K562 (cell line): ENCODE results near the gene LRRK1. TPM values are rescaled to one million over a fixed set of nuclear protein-coding genes. Genes with fewer than 3 reads are reported as not detected.

Experiments
- ATAC-seq: fragments of 200-7000 bp; cut with Tn5 transposase; 3 replicates; pipeline ENCODE4 v1.9.1; 2020; ENCODE audit warnings: moderate library complexity
- BruUV-seq: library from RNA; stranded (reverse); fragments of 400-500 nt; replicated peaks from 2 replicates; lab custom pipeline; 2021; lab: Mats Ljungman, UMichigan
- CTCF ChIA-PET: fragments of 300-600 bp; formaldehyde crosslinking; extraction: SDS; loops from one replicate; lab custom pipeline; 2021; ENCODE audit warnings: low intra/inter-chr PET ratio; lab: Yijun Ruan, JAX
- POLR2A ChIA-PET: fragments of 300-600, 350-650 bp; sonication (Branson Sonifier 250); formaldehyde crosslinking; extraction: SDS; loops from one replicate; lab custom pipeline; 2021; ENCODE audit warnings: antibody characterized with exemption, inconsistent platforms; lab: Yijun Ruan, JAX
- DNase-seq, 4 experiments: peaks; one replicate each; pipeline versions ENCODE4 v3.0.0 to v3.0.0-alpha.2; 2011 to 2018; ENCODE audit warnings: low spot score in 3 of 4, mixed read lengths in 3 of 4; ENCODE audit errors: extremely low read depth in 1 of 4
- FAIRE-seq: peaks from 2 replicates; lab custom pipeline; 2011; peaks lifted over from hg19 to GRCh38; lab: Jason Lieb, UNC
- H2AFZ ChIP-seq: 2 replicates; pipeline ENCODE4 v1.6.0; 2011; ENCODE audit warnings: low read depth, low read length, control low read depth, inconsistent platforms
- H3K27ac ChIP-seq: fragments of 200-600 bp; 3 replicates; pipeline ENCODE4 v1.8.0; 2011; ENCODE audit warnings: low read depth, mild to moderate bottlenecking, control low read depth, inconsistent platforms, low read length, moderate library complexity, mixed read lengths; ENCODE audit errors: extremely low read depth
- H3K27me3 ChIP-seq, 2 experiments: fragments of 300-600 bp in 1 of 2; 2 replicates in 1 of 2; 3 replicates in 1 of 2; pipeline versions ENCODE4 v1.6.0 to v1.8.0; 2011; ENCODE audit warnings: inconsistent platforms in 2 of 2, low read length in 2 of 2, mild to moderate bottlenecking in 1 of 2, mixed read lengths in 1 of 2, moderate library complexity in 1 of 2; ENCODE audit not compliant: control insufficient read depth in 2 of 2, insufficient read depth in 2 of 2
- H3K36me3 ChIP-seq: fragments of 300-600 bp; 3 replicates; pipeline ENCODE4 v1.8.0; 2011; ENCODE audit warnings: mild to moderate bottlenecking, low read length, inconsistent platforms; ENCODE audit not compliant: control insufficient read depth, insufficient read depth
- H3K4me1 ChIP-seq, 2 experiments: fragments of 200-600 bp in 1 of 2; replicated peaks in 1 of 2; 2 replicates in 1 of 2; 3 replicates in 1 of 2; pipeline versions ENCODE4 v1.5.1 to v1.8.0; 2011; ENCODE audit warnings: inconsistent platforms in 2 of 2, low read length in 2 of 2, mild to moderate bottlenecking in 1 of 2, mixed read lengths in 1 of 2, moderate library complexity in 1 of 2; ENCODE audit not compliant: control insufficient read depth in 2 of 2, insufficient read depth in 2 of 2
- H3K4me2 ChIP-seq: 2 replicates; pipeline ENCODE4 v1.6.1; 2011; ENCODE audit warnings: low read length, control low read depth, inconsistent platforms, mixed read lengths; ENCODE audit not compliant: insufficient read depth
- H3K4me3 ChIP-seq: fragments of 200-600 bp; sonication (generic), shearing (Covaris generic); 2 replicates; pipeline ENCODE4 v1.5.1; 2016; ENCODE audit warnings: control low read depth, inconsistent platforms
- H3K79me2 ChIP-seq: fragments of 200-600 bp; 3 replicates; pipeline ENCODE4 v1.8.0; 2011; ENCODE audit warnings: low read length, inconsistent platforms; ENCODE audit not compliant: control insufficient read depth, insufficient read depth
- H3K9ac ChIP-seq, 2 experiments: 2 replicates each; pipeline versions ENCODE4 v1.6.0 to v1.6.1; 2011; ENCODE audit warnings: low read depth in 2 of 2, low read length in 2 of 2, control low read depth in 1 of 2, inconsistent platforms in 1 of 2, mild to moderate bottlenecking in 1 of 2, mixed read lengths in 1 of 2; ENCODE audit not compliant: insufficient read depth in 1 of 2
- H3K9me1 ChIP-seq: one replicate; pipeline ENCODE4 v1.6.0; 2011; ENCODE audit warnings: inconsistent platforms, mild to moderate bottlenecking, low read length, moderate library complexity; ENCODE audit not compliant: control insufficient read depth, insufficient read depth
- H3K9me3 ChIP-seq: replicated peaks from 2 replicates; pipeline ENCODE4 v1.5.1; 2011; ENCODE audit warnings: low read depth, low read length, inconsistent platforms; ENCODE audit not compliant: control insufficient read depth, insufficient read depth
- H4K20me1 ChIP-seq: replicated peaks from 2 replicates; pipeline ENCODE4 v1.6.1; 2011; ENCODE audit warnings: low read length, inconsistent platforms, mixed read lengths; ENCODE audit not compliant: control insufficient read depth, insufficient read depth
- HDAC3 ChIP-seq: fragments of 450-650 bp; IDR thresholded peaks from 2 replicates; pipeline ENCODE4 v1.6.1; 2018; ENCODE audit warnings: borderline replicate concordance, mild to moderate bottlenecking, moderate library complexity; ENCODE audit not compliant: partially characterized antibody
- MLLT1 ChIP-seq, 2 experiments: fragments of 450-650 bp; IDR thresholded peaks; 2 replicates each; pipeline ENCODE4 v1.6.1; 2016
- PHF8 ChIP-seq: fragments of 200-600 bp; sonication (generic); IDR thresholded peaks from 2 replicates; pipeline ENCODE4 v1.6.1; 2012; ENCODE audit warnings: mixed run types, mild to moderate bottlenecking, inconsistent platforms, low read length, moderate library complexity, borderline replicate concordance
- SMARCB1 ChIP-seq: IDR thresholded peaks from 2 replicates; pipeline ENCODE4 v1.6.1; 2011; ENCODE audit warnings: improper control_type of control experiment, low read depth; ENCODE audit not compliant: insufficient read length
- SRSF7 ChIP-seq: fragments of 200-400 bp; formaldehyde crosslinking; optimal IDR thresholded peaks from 2 replicates; pipeline ENCODE3; 2017; ENCODE audit warnings: mild to moderate bottlenecking, low read depth, low read length
- STAT6 ChIP-seq: sonication (generic); formaldehyde crosslinking; IDR thresholded peaks from 2 replicates; pipeline ENCODE4 v1.8.1; 2023; ENCODE audit warnings: mild to moderate bottlenecking, missing genetic modification reagents
- ZNF609 ChIP-seq: sonication (generic); formaldehyde crosslinking; IDR thresholded peaks from 2 replicates; pipeline ENCODE4 v1.8.1; 2023; ENCODE audit warnings: missing genetic modification reagents, mild to moderate bottlenecking, borderline replicate concordance
- ZNF717 ChIP-seq: fragments of 250-450 bp; sonication (Bioruptor Pico); IDR thresholded peaks from 2 replicates; pipeline ENCODE4 v1.5.0; 2021
- WGBS: fragments of 100-300 bp; shearing (Covaris generic); methylation state at CpG from one replicate; pipeline ENCODE4 v1.1.6; 2016; ENCODE audit warnings: low coverage, mixed read lengths; ENCODE audit not compliant: insufficient coverage; ENCODE audit errors: missing lambda C conversion rate; 5-methylcytosine and 5-hydroxymethylcytosine counted together
- in situ Hi-C: fragments of 300-500 bp; cut with MboI; formaldehyde crosslinking; loops from 4 replicates; pipeline ENCODE4 v1.15.0; 2018; ENCODE audit warnings: inconsistent platforms, mixed read lengths
- intact Hi-C: fragments of 100-400 bp; cut with micrococcal nuclease; formaldehyde crosslinking; loops from 2 replicates; pipeline ENCODE4 v1.14.2; 2022
- polyA plus RNA-seq, 8 experiments: library from polyadenylated mRNA; depleted of rRNA in 4 of 8; stranded (reverse) in 5 of 8; unstranded in 3 of 8; fragments of >200 nt; fragmentation: Nextera tagmentation in 2 of 8; fragmentation: Illumina TruSeq in 1 of 8; extraction: Ambion mirVana in 2 of 8; extraction: Trizol in 1 of 8; gene quantifications; 2 replicates each; pipeline versions ENCODE4 v1.2.1 to v1.2.3, GENCODE V29; 2011 to 2014; ENCODE audit warnings: inconsistent platforms in 1 of 8, missing spikeins in 1 of 8
- total RNA-seq, 7 experiments: library from RNA; depleted of rRNA in 6 of 7; stranded (reverse); fragments of >200 nt in 6 of 7; fragmentation: Illumina TruSeq in 2 of 7; extraction: Trizol in 2 of 7; gene quantifications; 2 replicates each; pipeline versions ENCODE4 v1.2.1 to v1.2.3, GENCODE V29; 2011 to 2021; ENCODE audit warnings: low replicate concordance in 1 of 7

The LRRK1 gene
- total and polyA plus RNA-seq, 9 of the 15 experiments (the other 6 are each of a cell fraction or from before 2014, with no cell fraction given), result 0.01 to 1.5 (median 0.11) TPM

- TF ChIP-seq MLLT1 (IDR thresholded peaks at IDR 0.05), result no peak
- TF ChIP-seq, all 486 proteins: peak for 0
Observed at GRCh38 chr15:101004500-101004899, 85.3 kb downstream of the LRRK1 start (continued).

- in situ Hi-C loops, result loop anchor here (5.0 kb wide), 3 partner anchors 63 to 673 kb away; no protein-coding TSS in a partner anchor
- intact Hi-C loops, result loop anchor here (10.0 kb wide), 1 partner anchor 1730 kb away; no protein-coding TSS in a partner anchor
- POLR2A ChIA-PET, result no interaction called here
- FAIRE-seq, result no peak
- no peak overlapping the region for H3K9ac ChIP-seq
- H3K79me2 ChIP-seq, result no peaks in the 10 kb centered on the region
- CTCF ChIA-PET, result interaction anchor here (4.2 kb wide), 1 partner anchor 378 kb away, joined by 23 read pairs; no protein-coding TSS in a partner anchor
- no peak for DNase-seq
- no TSS peak for BruUV-seq
- peaks cover 3 to 23% of the 10 kb centered on the region in 2 experiments; a peak in 3 of 5 replicates for H3K27me3 ChIP-seq
- no peak overlapping the region for H2AFZ ChIP-seq
- H3K4me2 ChIP-seq, result no peak overlapping the region
- H3K27ac ChIP-seq, result no peak overlapping the region
- no peak overlapping the region for H3K4me3 ChIP-seq
- H3K36me3 ChIP-seq, result no peaks in the 10 kb centered on the region
- 9% methylated on average over 10 of the region's 10 CpGs for WGBS
- ATAC-seq, result no peak
- H3K9me3 ChIP-seq, result no peaks in the 10 kb centered on the region
- no peaks in the 10 kb centered on the region for H4K20me1 ChIP-seq
- peaks cover 14 to 21% of the 10 kb centered on the region in 2 experiments for H3K4me1 ChIP-seq
- peaks cover 8% of the 10 kb centered on the region for H3K9me1 ChIP-seq
- TF ChIP-seq SRSF7, result no peak
- no peak for TF ChIP-seq HDAC3
- no peak for TF ChIP-seq PHF8
- no peak for TF ChIP-seq ZNF609
- TF ChIP-seq ZNF717 (CRISPR knock-in tag), result no peak
- no peak for TF ChIP-seq STAT6 (CRISPR knock-in tag)
- no peak for TF ChIP-seq SMARCB1
Observed at GRCh38 chr15:101004986-101005747, 86.0 kb downstream of the LRRK1 start.
